Embryonic facial prominence (tissue), 1 donor: ENCODE data around the gene ZNRF2.

ENCODE experiments used
- DNase-seq: peaks from one replicate; pipeline ENCODE4 v3.0.0-alpha.2; 2016; ENCODE audit errors: extremely low spot score

ZNRF2 gene

DNA sequence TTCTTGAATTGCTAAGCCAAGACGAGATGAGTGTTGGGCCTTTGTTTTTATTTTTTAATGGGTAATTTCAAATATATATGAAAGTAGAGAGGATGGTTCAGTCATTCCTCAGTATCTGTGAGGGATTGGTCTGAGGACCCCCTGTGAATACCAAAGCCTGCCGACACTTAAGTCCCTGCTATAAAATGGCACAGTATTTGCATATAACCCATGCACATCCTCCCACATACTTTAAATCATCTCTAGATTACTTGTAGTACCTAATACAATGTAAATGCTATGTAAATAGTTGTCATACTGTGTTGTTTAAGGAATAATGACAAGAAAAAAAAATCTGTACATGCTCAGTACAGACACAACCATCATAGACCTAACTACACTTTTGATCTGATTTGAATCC is 120.8 kb downstream of the ZNRF2 start:
- no peak for DNase-seq

DNA sequence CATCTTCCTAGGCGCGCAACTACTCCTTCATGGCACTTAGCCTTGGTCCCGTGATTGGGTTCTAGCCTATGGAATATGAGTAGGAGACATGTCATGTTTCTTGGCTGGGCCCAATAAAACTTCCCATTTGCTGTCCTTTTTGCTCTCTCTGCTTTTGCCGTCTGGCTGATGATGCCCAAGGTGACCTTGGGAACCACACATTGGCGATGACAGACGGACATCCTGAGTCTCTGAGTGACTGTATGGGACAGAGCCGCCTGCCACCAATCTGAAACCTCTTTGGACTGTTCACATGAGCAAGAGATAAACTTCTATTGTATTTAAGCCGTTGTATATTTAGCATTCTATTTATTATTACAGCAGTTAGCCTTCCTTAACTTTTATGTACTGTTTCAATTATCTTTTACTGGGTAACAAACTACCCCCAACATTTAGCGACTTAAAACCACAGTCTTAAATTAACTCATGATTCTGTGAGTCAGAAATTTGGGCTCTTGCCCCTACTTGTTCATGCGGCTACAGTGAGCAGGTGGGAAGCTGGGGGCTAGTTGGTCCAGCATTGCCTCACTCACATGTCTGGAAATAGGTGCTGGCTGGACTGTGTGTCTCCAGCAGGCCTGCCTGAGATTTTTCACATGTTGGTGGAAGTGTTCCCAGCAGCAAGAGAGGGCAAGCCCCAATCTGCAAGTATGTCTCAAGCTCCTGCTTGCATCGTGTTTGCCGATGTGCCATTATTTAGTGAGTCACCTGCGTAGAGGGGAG is 122.4 kb downstream of the ZNRF2 start:
- no peak for DNase-seq

- DNase-seq = no peak
Measured at GRCh38 chr7:30411173-30411572, 126.8 kb downstream of the ZNRF2 start.

DNA sequence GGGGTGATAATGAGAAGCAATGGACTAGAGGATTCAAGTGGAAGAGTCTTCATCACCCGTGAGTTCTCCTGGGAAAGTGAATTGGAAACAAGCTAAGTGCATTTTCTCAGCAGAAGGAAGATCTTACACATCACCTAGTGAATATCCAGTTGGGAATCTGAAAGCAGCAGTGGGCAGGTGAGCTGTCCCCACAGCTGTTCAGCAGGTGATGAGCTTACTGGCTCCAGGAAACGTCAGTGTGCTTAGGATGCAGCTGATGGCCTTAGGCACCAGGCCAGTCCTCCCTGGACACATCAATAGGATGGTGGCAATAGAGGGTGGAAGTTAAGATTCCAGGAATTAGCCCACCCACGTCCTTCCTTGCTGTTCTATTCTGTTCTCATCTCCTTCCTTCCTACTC is 127.5 kb downstream of the ZNRF2 start:
- no peak for DNase-seq

GRCh38 chr7:30412782-30413504 is 128.5 kb downstream of the ZNRF2 start:
- DNase-seq = no peak

GRCh38 chr7:30413864-30414263 is 129.5 kb downstream of the ZNRF2 start:
- DNase-seq = no peak
